Fibroblast of lung (primary cell): Measurements from ENCODE around the gene CLDN9. TPM values are rescaled to one million over a fixed set of nuclear protein-coding genes. Genes with fewer than 3 reads are reported as not detected.

Experiments
- DNase-seq, 2 donors: peaks; one replicate each; pipeline versions ENCODE4 v3.0.0 to v3.0.0-alpha.2; 2010; ENCODE audit warnings: low read depth in 2 of 2
- H2AFZ ChIP-seq: 2 replicates; pipeline ENCODE4 v1.5.1; 2012; ENCODE audit warnings: low read length, control low read depth, inconsistent platforms
- H3K27ac ChIP-seq: 2 replicates; pipeline ENCODE4 v1.5.1; 2011; ENCODE audit warnings: low read length, control low read depth; ENCODE audit not compliant: insufficient read depth
- H3K27me3 ChIP-seq: 2 replicates; pipeline ENCODE4 v1.5.1; 2011; ENCODE audit warnings: mild to moderate bottlenecking, low read length; ENCODE audit not compliant: control insufficient read depth, insufficient read depth
- H3K36me3 ChIP-seq: 2 replicates; pipeline ENCODE4 v1.5.1; 2011; ENCODE audit warnings: low read length; ENCODE audit not compliant: control insufficient read depth, insufficient read depth
- H3K4me1 ChIP-seq: 2 replicates; pipeline ENCODE4 v1.5.1; 2011; ENCODE audit warnings: low read length; ENCODE audit not compliant: control insufficient read depth, insufficient read depth; ENCODE audit errors: extremely low read depth
- H3K4me2 ChIP-seq: 2 replicates; pipeline ENCODE4 v1.5.1; 2011; ENCODE audit warnings: low read length, control low read depth; ENCODE audit not compliant: insufficient read depth; ENCODE audit errors: extremely low read depth
- H3K4me3 ChIP-seq, 4 experiments: fragments of 200-600 bp in 1 of 4; sonication (generic) in 1 of 4; replicated peaks in 1 of 4; 2 replicates each; pipeline ENCODE4 v1.5.1; 2011 to 2016; ENCODE audit warnings: low read length in 4 of 4, low read depth in 3 of 4, mild to moderate bottlenecking in 3 of 4, control low read depth in 2 of 4, inconsistent platforms in 1 of 4, mixed read lengths in 1 of 4; ENCODE audit not compliant: insufficient read depth in 1 of 4; ENCODE audit errors: control extremely low read depth in 1 of 4
- H3K79me2 ChIP-seq: 2 replicates; pipeline ENCODE4 v1.5.1; 2012; ENCODE audit warnings: mild to moderate bottlenecking, low read length, inconsistent platforms; ENCODE audit not compliant: control insufficient read depth, insufficient read depth
- H3K9ac ChIP-seq: 2 replicates; pipeline ENCODE4 v1.5.1; 2011; ENCODE audit warnings: mild to moderate bottlenecking, low read length, control low read depth; ENCODE audit not compliant: insufficient read depth
- H3K9me3 ChIP-seq: 2 replicates; pipeline ENCODE4 v1.5.1; 2012; ENCODE audit warnings: low read depth, low read length; ENCODE audit not compliant: control insufficient read depth, insufficient read depth
- H4K20me1 ChIP-seq: 2 replicates; pipeline ENCODE4 v1.5.1; 2011; ENCODE audit warnings: low read length; ENCODE audit not compliant: control insufficient read depth, insufficient read depth; ENCODE audit errors: extremely low read depth
- CTCF ChIP-seq, 2 donors: IDR thresholded peaks in 1 of 2; conservative IDR thresholded peaks in 1 of 2; 1 replicate in 1 of 2; 2 replicates in 1 of 2; pipeline ENCODE4 v1.5.1; 2011 to 2012; ENCODE audit warnings: low read length in 2 of 2, control low read depth in 1 of 2, inconsistent platforms in 1 of 2, low read depth in 1 of 2, mild to moderate bottlenecking in 1 of 2
- EZH2 ChIP-seq: IDR thresholded peaks from 2 replicates; pipeline ENCODE4 v1.5.1; 2012; ENCODE audit warnings: low read length, control low read depth, mild to moderate bottlenecking; ENCODE audit errors: missing control alignments
- polyA minus RNA-seq: library from RNA; depleted of rRNA, polyadenylated mRNA; stranded (reverse); fragments of >200 nt; gene quantifications from 2 replicates; pipeline ENCODE4 v1.2.3, GENCODE V29; 2011; ENCODE audit warnings: low replicate concordance
- polyA plus RNA-seq, 2 donors: library from polyadenylated mRNA; depleted of rRNA in 1 of 2; stranded (reverse) in 1 of 2; unstranded in 1 of 2; fragments of >200 nt; gene quantifications; 2 replicates each; pipeline ENCODE4 v1.2.1, GENCODE V29; 2011 to 2012; ENCODE audit warnings: missing spikeins in 1 of 2
- total RNA-seq: library from RNA; depleted of rRNA; stranded (reverse); fragments of >200 nt; gene quantifications from 2 replicates; pipeline ENCODE4 v1.2.1, GENCODE V29; 2014

CLDN9 gene
- not detected in 2 replicates for total RNA-seq
- polyA plus RNA-seq = not detected in 2 replicates
- polyA plus RNA-seq (2012) = not detected in 2 replicates
- 0.19 TPM in 1 of 2 replicates, not detected in the other for polyA minus RNA-seq

- H3K27ac ChIP-seq = no peak within 1 kb of the TSS
- no peaks in the 10 kb centered on the region for H3K36me3 ChIP-seq
- no peak within 1 kb of the TSS for H3K9ac ChIP-seq
- no peaks in the 10 kb centered on the region for H4K20me1 ChIP-seq
- no peaks in the 10 kb centered on the region for H3K4me1 ChIP-seq
- H3K4me3 ChIP-seq = no peak within 1 kb of the TSS
- no peak for TF ChIP-seq CTCF (conservative IDR thresholded peaks at IDR 0.05 in 1 of 2, IDR thresholded peaks at IDR 0.05 in 1 of 2; ENCODE audit: low read depth in 1 of 2, low read length in 2 of 2)
- no peak for TF ChIP-seq EZH2
- no peaks in the 10 kb centered on the region for H3K9me3 ChIP-seq
- peaks cover 34% of the 10 kb centered on the region for H3K27me3 ChIP-seq
- H3K79me2 ChIP-seq = no peaks in the 10 kb centered on the region
- DNase-seq = no peak
- no peak within 1 kb of the TSS for H3K4me2 ChIP-seq
- no peak within 1 kb of the TSS for H2AFZ ChIP-seq
Measured at GRCh38 chr16:3012828-3013420, at the start of gene CLDN9. TSS of gene CLDN9 (plus strand) at chr16:3012923. CDS start at chr16:3013363, 440 bp downstream.

- Histone ChIP-seq H3K36me3 (no peaks in the 10 kb centered on the region), H2AFZ (no peak overlapping the region), H3K4me2 (no peak overlapping the region), H3K79me2 (no peaks in the 10 kb centered on the region), H3K9me3 (no peaks in the 10 kb centered on the region), H3K27me3 (peaks cover 51% of the 10 kb centered on the region), H3K27ac (no peak overlapping the region), H4K20me1 (no peaks in the 10 kb centered on the region), H3K4me1 (peaks cover 2% of the 10 kb centered on the region), H3K4me3 (peak overlapping the region in 1 of 4 experiments; percentile 34), H3K9ac (no peak overlapping the region)
- TF ChIP-seq CTCF (conservative IDR thresholded peaks at IDR 0.05 in 1 of 2, IDR thresholded peaks at IDR 0.05 in 1 of 2; ENCODE audit: low read depth in 1 of 2, low read length in 2 of 2) = no peak
- TF ChIP-seq EZH2 = no peak
- no peak for DNase-seq
Measured at GRCh38 chr16:2963074-2963722, 49.5 kb upstream of the CLDN9 start.

- H3K4me3 ChIP-seq = peak within 1 kb of the TSS in 1 of 4 experiments; percentile 34
- no peak for DNase-seq
- H3K9ac ChIP-seq = no peak within 1 kb of the TSS
- H3K79me2 ChIP-seq = no peaks in the 10 kb centered on the region
- H3K9me3 ChIP-seq = no peaks in the 10 kb centered on the region
- H4K20me1 ChIP-seq = no peaks in the 10 kb centered on the region
- peaks cover 51% of the 10 kb centered on the region for H3K27me3 ChIP-seq
- no peak within 1 kb of the TSS for H2AFZ ChIP-seq
- no peaks in the 10 kb centered on the region for H3K36me3 ChIP-seq
- no peak within 1 kb of the TSS for H3K27ac ChIP-seq
- peaks cover 2% of the 10 kb centered on the region for H3K4me1 ChIP-seq
- peak within 1 kb of the TSS; percentile 15 for H3K4me2 ChIP-seq
- TF ChIP-seq CTCF (conservative IDR thresholded peaks at IDR 0.05 in 1 of 2, IDR thresholded peaks at IDR 0.05 in 1 of 2; ENCODE audit: low read depth in 1 of 2, low read length in 2 of 2) (no peak), EZH2 (peak; percentile 97)
Measured at GRCh38 chr16:2963723-2964474, 48.8 kb upstream of the CLDN9 start, which contains the start of gene KREMEN2. TSS of gene KREMEN2 (plus strand) at chr16:2964275. CDS start at chr16:2964521, 246 bp downstream.
